PC-9 (cell line): ENCODE results near the gene SPRR1A.

Experiments
- EZH2 ChIP-seq: fragments of 200-600 bp; sonication (generic); IDR thresholded peaks from 2 replicates; pipeline ENCODE4 v1.8.0; 2017; ENCODE audit warnings: antibody characterized with exemption, low read depth
- TF ChIP-seq, protein P1 (sequence below): fragments of 200-600 bp; sonication (generic); conservative IDR thresholded peaks from 2 replicates; pipeline ENCODE4 v1.6.1; 2017; ENCODE audit warnings: mixed run types, antibody characterized with exemption, mild to moderate bottlenecking, moderate library complexity

DNA sequence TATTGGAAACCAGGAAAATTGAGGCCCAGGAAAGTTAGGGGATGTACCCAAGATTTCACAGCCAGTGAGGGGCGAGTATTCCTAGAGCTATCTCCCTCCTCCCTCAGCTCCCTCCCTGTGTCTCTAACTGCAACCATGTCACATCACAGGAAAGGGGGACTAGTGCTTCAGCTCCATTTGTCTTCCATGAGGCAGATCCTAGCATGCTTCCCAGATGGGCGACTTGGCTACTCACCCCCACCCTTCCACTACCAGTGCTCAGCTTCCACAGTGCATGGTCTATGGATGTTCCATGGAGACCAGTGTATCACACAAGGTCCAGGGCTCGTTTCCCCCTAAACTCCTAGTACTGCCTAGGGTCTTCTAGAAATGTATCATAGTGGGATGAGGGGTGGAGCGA is 18.0 kb upstream of the SPRR1A start:
- TF ChIP-seq, protein P1, sequence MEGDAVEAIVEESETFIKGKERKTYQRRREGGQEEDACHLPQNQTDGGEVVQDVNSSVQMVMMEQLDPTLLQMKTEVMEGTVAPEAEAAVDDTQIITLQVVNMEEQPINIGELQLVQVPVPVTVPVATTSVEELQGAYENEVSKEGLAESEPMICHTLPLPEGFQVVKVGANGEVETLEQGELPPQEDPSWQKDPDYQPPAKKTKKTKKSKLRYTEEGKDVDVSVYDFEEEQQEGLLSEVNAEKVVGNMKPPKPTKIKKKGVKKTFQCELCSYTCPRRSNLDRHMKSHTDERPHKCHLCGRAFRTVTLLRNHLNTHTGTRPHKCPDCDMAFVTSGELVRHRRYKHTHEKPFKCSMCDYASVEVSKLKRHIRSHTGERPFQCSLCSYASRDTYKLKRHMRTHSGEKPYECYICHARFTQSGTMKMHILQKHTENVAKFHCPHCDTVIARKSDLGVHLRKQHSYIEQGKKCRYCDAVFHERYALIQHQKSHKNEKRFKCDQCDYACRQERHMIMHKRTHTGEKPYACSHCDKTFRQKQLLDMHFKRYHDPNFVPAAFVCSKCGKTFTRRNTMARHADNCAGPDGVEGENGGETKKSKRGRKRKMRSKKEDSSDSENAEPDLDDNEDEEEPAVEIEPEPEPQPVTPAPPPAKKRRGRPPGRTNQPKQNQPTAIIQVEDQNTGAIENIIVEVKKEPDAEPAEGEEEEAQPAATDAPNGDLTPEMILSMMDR, result no peak
- no peak for TF ChIP-seq EZH2
